H9 (cell line): ENCODE data around the gene SMCO4. TPM values are rescaled to one million over a fixed set of nuclear protein-coding genes. Genes with fewer than 3 reads are reported as not detected.

ENCODE experiments used
- DNase-seq: peaks from one replicate; pipeline ENCODE4 v3.0.0-alpha.2; 2017
- H2AFZ ChIP-seq: one replicate; pipeline ENCODE4 v1.6.1; 2013; ENCODE audit warnings: mild to moderate bottlenecking, low read length, control low read depth, moderate library complexity
- H2AK5ac ChIP-seq: 2 replicates; pipeline ENCODE4 v1.6.1; 2013; ENCODE audit warnings: low read length, control low read depth, mixed read lengths; ENCODE audit not compliant: insufficient read length
- H2BK120ac ChIP-seq: one replicate; pipeline ENCODE4 v1.6.1; 2013; ENCODE audit warnings: low read depth, mild to moderate bottlenecking, low read length, control low read depth, inconsistent platforms; ENCODE audit not compliant: poor library complexity, severe bottlenecking
- H2BK12ac ChIP-seq: 2 replicates; pipeline ENCODE4 v1.6.1; 2013; ENCODE audit warnings: low read length, control low read depth, mixed read lengths, low read depth; ENCODE audit not compliant: insufficient read length
- H2BK15ac ChIP-seq: 2 replicates; pipeline ENCODE4 v1.6.1; 2013; ENCODE audit warnings: low read depth, low read length, control low read depth
- H2BK20ac ChIP-seq: one replicate; pipeline ENCODE4 v1.6.1; 2013; ENCODE audit warnings: low read depth, mild to moderate bottlenecking, low read length, control low read depth, inconsistent platforms; ENCODE audit not compliant: poor library complexity, severe bottlenecking
- H2BK5ac ChIP-seq: 2 replicates; pipeline ENCODE4 v1.6.1; 2013; ENCODE audit warnings: low read length, control low read depth, mixed read lengths; ENCODE audit not compliant: insufficient read length
- H3K14ac ChIP-seq: 2 replicates; pipeline ENCODE4 v1.6.1; 2013; ENCODE audit warnings: low read length, control low read depth; ENCODE audit not compliant: insufficient read depth
- H3K18ac ChIP-seq: 2 replicates; pipeline ENCODE4 v1.6.1; 2013; ENCODE audit warnings: low read depth, mild to moderate bottlenecking, mixed read lengths, low read length, control low read depth; ENCODE audit not compliant: insufficient read length
- H3K23ac ChIP-seq: 2 replicates; pipeline ENCODE4 v1.6.1; 2013; ENCODE audit warnings: low read length, control low read depth, mixed read lengths, low read depth; ENCODE audit not compliant: insufficient read length
- H3K23me2 ChIP-seq: 2 replicates; pipeline ENCODE4 v1.6.1; 2013; ENCODE audit warnings: low read depth, mild to moderate bottlenecking, mixed read lengths, low read length, control low read depth; ENCODE audit not compliant: insufficient read length, poor library complexity, severe bottlenecking
- H3K27ac ChIP-seq: 2 replicates; pipeline ENCODE4 v1.5.1; 2013; ENCODE audit warnings: low read length, control low read depth, mixed read lengths, low read depth; ENCODE audit not compliant: insufficient read length
- H3K27me3 ChIP-seq: 2 replicates; pipeline ENCODE4 v1.6.1; 2013; ENCODE audit warnings: low read length, control low read depth, inconsistent platforms; ENCODE audit not compliant: insufficient read depth
- H3K4ac ChIP-seq: 2 replicates; pipeline ENCODE4 v1.6.1; 2013; ENCODE audit warnings: low read depth, mild to moderate bottlenecking, control low read depth, inconsistent platforms, low read length, moderate library complexity
- H3K4me1 ChIP-seq: 2 replicates; pipeline ENCODE4 v1.6.1; 2013; ENCODE audit warnings: low read length, control low read depth, inconsistent platforms; ENCODE audit not compliant: insufficient read depth
- H3K4me2 ChIP-seq: 2 replicates; pipeline ENCODE4 v1.6.1; 2013; ENCODE audit warnings: low read length, control low read depth, mixed read lengths; ENCODE audit not compliant: insufficient read length, insufficient read depth
- H3K56ac ChIP-seq: 2 replicates; pipeline ENCODE4 v1.6.1; 2013; ENCODE audit warnings: low read depth, mild to moderate bottlenecking, mixed read lengths, low read length, control low read depth; ENCODE audit not compliant: insufficient read length
- H3K79me1 ChIP-seq: 2 replicates; pipeline ENCODE4 v1.6.1; 2013; ENCODE audit warnings: low read depth, mild to moderate bottlenecking, moderate library complexity, low read length, control low read depth, inconsistent platforms; ENCODE audit not compliant: insufficient read depth, poor library complexity, severe bottlenecking
- H3K79me2 ChIP-seq: 2 replicates; pipeline ENCODE4 v1.6.1; 2013; ENCODE audit warnings: low read length, control low read depth, inconsistent platforms; ENCODE audit not compliant: insufficient read depth
- H3K9ac ChIP-seq: 2 replicates; pipeline ENCODE4 v1.6.1; 2013; ENCODE audit warnings: low read length, control low read depth, mixed read lengths; ENCODE audit not compliant: insufficient read length; ENCODE audit errors: extremely low read depth
- H3K9me3 ChIP-seq: one replicate; pipeline ENCODE4 v1.6.1; 2013; ENCODE audit warnings: low read depth, low read length, inconsistent platforms; ENCODE audit not compliant: control insufficient read depth
- H3T11ph ChIP-seq: one replicate; pipeline ENCODE4 v1.6.1; 2013; ENCODE audit warnings: mild to moderate bottlenecking, low read length, control low read depth, inconsistent platforms
- H4K20me1 ChIP-seq: one replicate; pipeline ENCODE4 v1.6.1; 2013; ENCODE audit not compliant: control insufficient read depth, insufficient read length, insufficient read depth
- H4K5ac ChIP-seq: 2 replicates; pipeline ENCODE4 v1.6.1; 2013; ENCODE audit warnings: low read depth, mild to moderate bottlenecking, mixed read lengths, low read length, control low read depth; ENCODE audit not compliant: insufficient read length
- H4K8ac ChIP-seq: replicated peaks from 2 replicates; pipeline ENCODE4 v1.6.1; 2013; ENCODE audit warnings: low read length, control low read depth, mixed read lengths, low read depth; ENCODE audit not compliant: insufficient read length
- H4K91ac ChIP-seq: 2 replicates; pipeline ENCODE4 v1.6.1; 2013; ENCODE audit warnings: low read depth, mild to moderate bottlenecking, moderate library complexity, mixed read lengths, low read length, control low read depth; ENCODE audit not compliant: insufficient read length
- H3K27ac Mint-ChIP-seq, 3 experiments: 2 replicates in 2 of 3; 3 replicates in 1 of 3; pipeline ENCODE4 v1.8.0; 2020 to 2021; ENCODE audit warnings: mixed read lengths in 3 of 3, mild to moderate bottlenecking in 1 of 3, moderate library complexity in 1 of 3
- H3K27me3 Mint-ChIP-seq: 2 replicates; pipeline ENCODE4 v1.8.0; 2021; ENCODE audit warnings: low read depth, mild to moderate bottlenecking, moderate library complexity, mixed read lengths
- H3K36me3 Mint-ChIP-seq, 3 experiments: 2 replicates in 2 of 3; 3 replicates in 1 of 3; pipeline ENCODE4 v1.8.0; 2020 to 2021; ENCODE audit warnings: low read depth in 3 of 3, mixed read lengths in 3 of 3; ENCODE audit not compliant: insufficient read depth in 1 of 3
- H3K4me1 Mint-ChIP-seq, 2 experiments: 2 replicates each; pipeline ENCODE4 v1.8.0; 2020; ENCODE audit warnings: mixed read lengths in 2 of 2
- H3K4me3 Mint-ChIP-seq, 2 experiments: 2 replicates in 1 of 2; 3 replicates in 1 of 2; pipeline ENCODE4 v1.8.0; 2020 to 2021; ENCODE audit warnings: mild to moderate bottlenecking in 2 of 2, mixed read lengths in 2 of 2, moderate library complexity in 1 of 2
- H3K9me3 Mint-ChIP-seq, 2 experiments: 2 replicates in 1 of 2; 3 replicates in 1 of 2; pipeline ENCODE4 v1.8.0; 2020; ENCODE audit warnings: mild to moderate bottlenecking in 2 of 2, mixed read lengths in 2 of 2, moderate library complexity in 1 of 2
- CTCF ChIP-seq: fragments of 200-600 bp; sonication (generic); conservative IDR thresholded peaks from 3 replicates; pipeline ENCODE4 v1.8.0; 2021; ENCODE audit warnings: antibody characterized with exemption, mild to moderate bottlenecking
- WGBS: extraction: QIAGEN DNeasy Blood & Tissue Kit; methylation state at CpG from one replicate; pipeline ENCODE4 v1.1.7; 2013; ENCODE audit warnings: missing lambda C conversion rate, low lambda C conversion rate, mixed read lengths; ENCODE audit not compliant: insufficient read length; ENCODE audit errors: extremely low coverage; 5-methylcytosine and 5-hydroxymethylcytosine counted together
- total RNA-seq: library from RNA; stranded (reverse); gene quantifications from 2 replicates; pipeline ENCODE4 v1.2.1, GENCODE V29; 2021

Gene SMCO4
- total RNA-seq, 1 experiment from 2014 or later = 35.6 TPM

GRCh38 chr11:93542811-93543229, 371 bp downstream of the SMCO4 start:
- H2BK5ac ChIP-seq = no peak overlapping the region
- H2BK15ac ChIP-seq = no peak overlapping the region
- peaks cover 3% of the 10 kb centered on the region; the same call in 1 of the 2 replicates for H3K4me1 ChIP-seq
- no peak overlapping the region for H4K8ac ChIP-seq
- H3K23ac ChIP-seq = no peak overlapping the region
- no peak overlapping the region for H2AK5ac ChIP-seq
- H2BK120ac ChIP-seq = no peak overlapping the region
- H3K18ac ChIP-seq = no peak overlapping the region
- peak; percentile 45 for DNase-seq
- H2BK12ac ChIP-seq = no peak overlapping the region
- no peak for TF ChIP-seq CTCF
- Mint-ChIP-seq H3K36me3 (no peaks in the 10 kb centered on the region; a peak in 1 of 7 replicates), H3K27me3 (peaks cover under 1% of the 10 kb centered on the region; the same call in 1 of the 2 replicates), H3K9me3 (no peaks in the 10 kb centered on the region), H3K4me3 (peak overlapping the region; percentile 82 to 88), H3K4me1 (peaks cover 53 to 67% of the 10 kb centered on the region in 2 experiments), H3K27ac (peak overlapping the region in 1 of 3 experiments; percentile 77; a peak in 2 of 7 replicates)
- no CpG with 5 or more reads among the region's 59 CpGs for WGBS
- H3K9me3 ChIP-seq = no peaks in the 10 kb centered on the region
- no peak overlapping the region for H3T11ph ChIP-seq
- H3K14ac ChIP-seq = peak overlapping the region; percentile 71
- H3K27me3 ChIP-seq = no peaks in the 10 kb centered on the region
- H3K56ac ChIP-seq = no peak overlapping the region
- H3K9ac ChIP-seq = peak overlapping the region; percentile 25
- H3K23me2 ChIP-seq = peaks cover 9% of the 10 kb centered on the region
- no peaks in the 10 kb centered on the region for H3K79me1 ChIP-seq
- no peaks in the 10 kb centered on the region for H4K20me1 ChIP-seq
- H4K91ac ChIP-seq = no peak overlapping the region
- H3K79me2 ChIP-seq = peaks cover 5% of the 10 kb centered on the region; the same call in 1 of the 2 replicates
- no peak overlapping the region for H4K5ac ChIP-seq
- H3K27ac ChIP-seq = no peak overlapping the region
- peak overlapping the region; percentile 83 for H3K4me2 ChIP-seq
- no peak overlapping the region for H2BK20ac ChIP-seq
- H2AFZ ChIP-seq = no peak overlapping the region
- H3K4ac ChIP-seq = no peak overlapping the region
